GM18861 (cell line): ENCODE data around the gene PABPN1.
"Not testable (repeated sequence)": the region's sequence is repeated elsewhere in the genome, so short reads cannot be mapped to it uniquely, and the experiment has no call there.

Source experiments
- ATAC-seq: cut with Tn5 transposase; IDR thresholded peaks from one replicate; pipeline ENCODE4 v1.9.1; 2021; ENCODE audit not compliant: unreplicated experiment

PABPN1 gene

DNA sequence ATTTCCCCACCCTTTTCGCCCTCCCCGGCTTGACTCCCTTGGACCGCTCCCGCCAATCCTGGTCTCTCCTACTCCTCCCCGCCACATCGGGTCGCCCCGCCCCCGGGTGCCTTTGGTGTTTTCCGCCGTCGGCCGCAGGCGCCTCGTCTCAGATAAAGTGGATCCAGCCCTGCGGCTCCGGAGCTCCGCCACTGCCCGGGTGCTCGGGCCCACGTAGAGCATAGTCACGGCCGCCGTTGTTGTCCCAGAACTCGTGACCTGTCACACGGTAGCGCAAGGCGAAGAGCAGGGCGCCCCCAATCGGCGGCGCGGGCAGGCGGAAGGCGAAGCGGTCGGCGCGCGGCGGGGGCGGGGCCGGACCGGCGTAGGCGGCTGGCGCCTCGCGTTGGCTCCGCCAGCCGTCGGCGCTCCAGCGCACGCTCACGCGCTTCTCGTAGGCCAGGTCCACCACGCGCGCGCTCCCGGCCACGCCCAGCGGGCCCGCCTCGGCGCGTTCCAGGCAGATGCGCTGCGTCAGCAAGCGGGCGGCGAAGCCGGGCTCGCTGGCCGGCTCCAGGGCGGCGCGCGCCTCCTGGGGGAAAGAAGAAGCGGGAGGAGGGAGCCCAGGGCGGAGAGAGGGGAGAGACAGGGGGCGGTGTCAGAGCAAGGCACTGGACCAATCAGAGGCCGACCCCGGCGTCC lies 19.8 kb upstream of the PABPN1 start:
- ATAC-seq = peak; percentile 70

DNA sequence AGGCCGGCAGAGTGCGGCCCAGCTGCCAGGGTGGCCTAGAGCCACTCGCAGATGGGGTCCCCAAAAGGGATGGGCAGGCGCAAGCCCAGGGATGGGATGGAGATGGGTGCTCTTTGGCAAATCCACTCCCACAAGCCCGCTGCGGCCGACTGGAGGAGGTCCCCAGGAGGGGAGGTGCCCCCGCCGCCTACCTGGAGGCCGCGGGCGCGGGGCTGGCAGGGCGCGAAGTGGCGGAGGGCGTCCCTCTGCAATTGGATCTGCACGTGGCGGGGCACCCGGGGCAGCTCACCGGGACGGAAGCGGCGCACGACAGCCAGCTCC lies 19.3 kb upstream of the PABPN1 start:
- peak; percentile 5 for ATAC-seq

DNA sequence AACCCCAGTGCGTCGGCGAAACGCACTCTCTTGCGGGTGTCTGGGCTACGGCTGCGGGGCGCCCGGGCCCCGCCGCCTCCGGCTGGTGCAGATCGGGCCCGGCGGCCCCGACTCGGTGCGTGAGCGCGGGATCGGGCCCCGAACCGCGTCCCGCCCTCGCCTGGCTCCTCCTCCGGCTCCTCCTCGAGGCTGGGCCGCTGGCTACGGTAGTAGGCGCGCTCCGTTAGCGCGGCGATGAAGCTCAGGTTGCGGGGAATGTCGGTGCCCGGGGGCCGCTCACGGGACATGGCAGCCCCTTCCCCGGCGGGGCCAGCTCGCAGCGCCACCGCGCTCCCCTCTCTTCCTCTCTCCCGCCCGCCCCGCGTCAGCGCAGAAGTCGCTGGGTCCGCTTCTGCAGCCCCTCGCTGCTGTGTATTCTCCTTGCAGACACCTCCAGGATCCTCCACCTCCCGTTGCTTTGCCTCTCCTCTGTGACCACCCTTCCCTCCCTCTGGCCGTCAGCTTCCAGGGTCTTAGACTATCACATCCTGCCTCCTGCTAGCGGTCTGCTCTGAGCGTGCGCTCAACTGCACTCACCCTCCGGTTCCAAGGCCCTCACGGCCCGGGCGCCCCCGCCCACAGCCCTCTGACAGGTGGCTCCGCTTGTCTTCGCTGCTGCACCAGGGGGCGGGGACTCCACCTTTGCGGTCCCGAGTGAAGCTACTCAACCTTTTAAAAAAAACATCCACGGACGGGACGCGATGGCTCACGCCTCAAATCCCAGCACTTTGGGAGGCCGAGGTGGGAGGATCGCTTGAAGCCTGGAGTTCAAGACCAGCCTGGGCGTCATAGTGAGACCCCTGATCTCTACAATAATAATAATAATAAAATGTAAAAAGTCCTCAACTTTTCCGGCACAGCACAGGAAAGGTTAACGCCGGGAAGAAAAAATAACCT lies 18.7 kb upstream of the PABPN1 start, which contains the start of gene PPP1R3E:
Gene PPP1R3E (minus strand): TSS at position 570 of the 936 bp plus-strand sequence. CDS start 283 bp downstream, at position 287.
- ATAC-seq = peak; percentile 23

DNA sequence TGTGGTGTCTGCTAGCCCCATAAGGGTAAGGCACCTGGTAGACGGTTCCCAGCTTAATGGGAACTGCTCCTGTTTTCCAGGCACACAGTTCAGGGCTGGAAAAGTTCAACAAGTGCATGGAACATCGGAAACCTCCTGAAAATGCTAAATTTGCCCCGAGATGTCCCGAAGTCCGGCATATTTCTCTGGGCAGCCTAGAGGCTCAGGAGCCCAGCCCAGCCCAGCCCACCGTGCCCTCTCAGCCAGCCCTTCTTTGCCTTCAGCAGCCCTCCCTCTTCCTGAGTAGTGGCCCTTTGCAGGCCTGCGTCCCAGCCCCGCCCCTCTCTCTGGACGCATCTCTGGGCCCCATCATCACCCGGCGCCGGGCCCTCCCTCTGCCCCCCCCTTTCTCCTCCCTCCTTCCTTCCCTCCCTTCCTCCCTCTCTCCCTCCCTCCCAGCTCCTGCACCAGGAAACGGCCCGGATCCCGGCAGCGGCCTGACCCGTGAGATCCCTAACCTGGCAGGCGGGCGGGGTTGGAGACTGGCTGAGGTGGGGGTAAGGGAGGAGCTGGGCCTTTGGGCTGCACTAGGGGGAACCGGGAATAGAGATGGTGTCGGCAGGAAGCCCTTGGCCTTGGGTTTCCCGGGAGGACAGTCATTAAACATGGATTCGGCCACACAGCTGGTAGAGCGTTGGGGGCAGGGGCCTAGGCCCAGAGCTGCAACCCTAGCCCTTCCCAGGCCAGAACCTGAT lies 14.7 kb upstream of the PABPN1 start, which contains the start of gene BCL2L2:
Gene BCL2L2 (plus strand): TSS at position 422 of the 734 bp plus-strand sequence. CDS start 935 bp downstream, outside the sequence.
- ATAC-seq = no peak

DNA sequence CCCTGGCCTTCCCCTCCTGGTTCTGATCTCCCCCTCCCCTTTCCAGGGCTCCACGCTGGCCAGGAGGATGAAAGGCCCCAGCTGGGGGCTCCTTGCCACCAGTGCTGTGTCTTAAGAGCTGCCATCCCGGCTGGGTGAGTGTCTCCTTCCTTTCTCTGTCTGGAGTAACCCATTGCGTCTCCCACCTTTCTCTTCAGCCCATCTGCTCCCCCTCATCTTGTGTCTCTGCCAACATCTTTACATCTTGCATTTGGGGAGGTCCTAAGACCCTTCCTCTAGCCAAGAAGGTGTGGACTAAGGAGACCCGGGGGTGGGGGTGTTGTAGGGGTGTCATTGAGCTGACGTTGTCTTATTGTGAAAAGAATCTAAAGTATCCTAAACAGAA lies 14.1 kb upstream of the PABPN1 start:
- no peak for ATAC-seq

DNA sequence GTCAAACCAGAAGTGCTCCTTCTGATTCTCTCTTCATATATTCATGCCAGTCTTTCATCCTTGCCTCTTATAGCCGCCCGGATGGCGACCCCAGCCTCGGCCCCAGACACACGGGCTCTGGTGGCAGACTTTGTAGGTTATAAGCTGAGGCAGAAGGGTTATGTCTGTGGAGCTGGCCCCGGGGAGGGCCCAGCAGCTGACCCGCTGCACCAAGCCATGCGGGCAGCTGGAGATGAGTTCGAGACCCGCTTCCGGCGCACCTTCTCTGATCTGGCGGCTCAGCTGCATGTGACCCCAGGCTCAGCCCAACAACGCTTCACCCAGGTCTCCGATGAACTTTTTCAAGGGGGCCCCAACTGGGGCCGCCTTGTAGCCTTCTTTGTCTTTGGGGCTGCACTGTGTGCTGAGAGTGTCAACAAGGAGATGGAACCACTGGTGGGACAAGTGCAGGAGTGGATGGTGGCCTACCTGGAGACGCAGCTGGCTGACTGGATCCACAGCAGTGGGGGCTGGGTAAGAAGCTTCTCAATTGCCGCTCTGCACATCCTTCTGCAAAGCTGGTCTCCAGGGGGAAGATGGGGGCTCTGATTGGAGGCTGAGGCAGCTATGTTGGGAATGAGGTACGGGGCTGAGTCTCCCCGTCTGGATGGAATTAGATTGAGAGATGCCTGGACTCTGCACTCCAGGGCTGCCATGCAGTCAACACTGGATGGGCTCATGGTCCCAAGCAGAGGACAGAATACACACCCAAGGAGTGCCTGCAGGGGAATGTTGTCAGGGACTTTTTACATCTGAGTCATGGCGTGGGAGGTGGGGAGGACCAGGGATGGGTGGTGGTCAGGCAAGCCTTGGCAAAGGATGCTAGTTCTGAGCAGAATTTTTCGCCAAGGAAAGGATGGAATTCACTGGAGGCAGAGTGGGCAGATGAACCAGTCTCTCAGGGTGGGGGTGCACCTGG lies 13.3 kb upstream of the PABPN1 start:
- ATAC-seq = no peak

DNA sequence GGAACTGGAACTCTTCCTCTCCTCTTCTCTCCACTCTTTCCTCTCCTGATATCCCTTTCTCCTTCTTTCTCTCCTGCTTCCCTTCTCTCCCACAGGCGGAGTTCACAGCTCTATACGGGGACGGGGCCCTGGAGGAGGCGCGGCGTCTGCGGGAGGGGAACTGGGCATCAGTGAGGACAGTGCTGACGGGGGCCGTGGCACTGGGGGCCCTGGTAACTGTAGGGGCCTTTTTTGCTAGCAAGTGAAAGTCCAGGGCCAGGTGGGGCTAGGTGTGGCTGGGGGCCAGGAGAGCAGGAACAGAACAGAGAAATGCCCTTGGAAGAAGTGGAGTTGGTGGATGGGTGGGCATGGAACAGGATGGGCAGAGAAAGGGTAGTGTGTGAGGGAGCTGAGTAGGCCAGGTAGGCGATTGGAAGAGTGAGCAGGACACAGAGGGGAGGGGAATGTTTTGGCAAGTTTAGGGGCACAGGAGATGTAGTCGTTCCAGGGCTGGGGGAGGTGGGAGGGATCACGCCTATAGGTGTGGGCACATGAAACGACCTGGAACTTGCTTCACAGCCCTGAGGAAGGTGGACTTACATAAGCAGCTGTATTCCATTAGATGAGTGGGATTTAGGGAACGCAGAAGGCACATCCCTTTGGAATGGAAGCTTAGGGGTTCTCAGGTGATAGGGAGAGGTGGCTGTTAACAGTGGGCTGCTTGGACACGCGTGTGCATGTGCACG lies 12.4 kb upstream of the PABPN1 start:
- ATAC-seq = no peak

DNA sequence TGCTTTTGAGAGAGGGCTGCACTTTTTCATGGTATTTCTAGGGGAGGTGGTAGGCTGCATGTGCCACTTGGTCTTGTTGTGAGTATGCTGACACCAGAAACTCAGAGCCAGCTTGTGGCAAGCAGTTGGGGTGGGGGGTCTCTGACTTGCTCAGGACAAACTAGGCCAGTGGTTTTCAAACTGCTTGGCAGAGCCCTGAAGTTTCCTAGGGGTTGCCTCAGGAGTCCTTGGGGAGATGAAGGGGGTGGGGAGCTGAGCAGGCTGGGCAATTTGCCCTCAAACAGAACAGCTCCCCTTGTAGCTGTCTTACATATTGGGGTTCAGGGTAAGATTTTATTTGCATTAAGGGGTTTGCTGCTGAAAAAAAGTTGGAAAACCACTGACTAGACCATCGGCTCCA lies 10.7 kb upstream of the PABPN1 start:
- no peak for ATAC-seq

DNA sequence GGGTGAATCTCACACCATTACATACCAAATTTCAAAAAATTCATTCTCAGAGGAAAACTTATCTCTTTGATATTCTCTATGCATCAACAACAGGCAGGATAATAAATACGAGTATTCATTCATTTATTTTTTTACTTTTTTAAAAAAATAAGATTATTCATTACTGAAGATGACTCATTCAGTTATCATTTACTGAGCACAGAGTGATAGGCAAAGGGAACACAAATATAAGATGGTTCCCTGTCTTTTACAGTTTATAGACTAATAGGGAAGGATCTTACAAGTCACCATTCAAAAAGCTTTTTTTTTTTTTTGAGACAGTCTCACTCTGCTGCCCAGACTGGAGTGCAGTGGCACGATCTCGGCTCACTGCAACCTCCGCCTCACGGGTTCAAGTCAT lies 5.0 kb upstream of the PABPN1 start:
- ATAC-seq = no peak

DNA sequence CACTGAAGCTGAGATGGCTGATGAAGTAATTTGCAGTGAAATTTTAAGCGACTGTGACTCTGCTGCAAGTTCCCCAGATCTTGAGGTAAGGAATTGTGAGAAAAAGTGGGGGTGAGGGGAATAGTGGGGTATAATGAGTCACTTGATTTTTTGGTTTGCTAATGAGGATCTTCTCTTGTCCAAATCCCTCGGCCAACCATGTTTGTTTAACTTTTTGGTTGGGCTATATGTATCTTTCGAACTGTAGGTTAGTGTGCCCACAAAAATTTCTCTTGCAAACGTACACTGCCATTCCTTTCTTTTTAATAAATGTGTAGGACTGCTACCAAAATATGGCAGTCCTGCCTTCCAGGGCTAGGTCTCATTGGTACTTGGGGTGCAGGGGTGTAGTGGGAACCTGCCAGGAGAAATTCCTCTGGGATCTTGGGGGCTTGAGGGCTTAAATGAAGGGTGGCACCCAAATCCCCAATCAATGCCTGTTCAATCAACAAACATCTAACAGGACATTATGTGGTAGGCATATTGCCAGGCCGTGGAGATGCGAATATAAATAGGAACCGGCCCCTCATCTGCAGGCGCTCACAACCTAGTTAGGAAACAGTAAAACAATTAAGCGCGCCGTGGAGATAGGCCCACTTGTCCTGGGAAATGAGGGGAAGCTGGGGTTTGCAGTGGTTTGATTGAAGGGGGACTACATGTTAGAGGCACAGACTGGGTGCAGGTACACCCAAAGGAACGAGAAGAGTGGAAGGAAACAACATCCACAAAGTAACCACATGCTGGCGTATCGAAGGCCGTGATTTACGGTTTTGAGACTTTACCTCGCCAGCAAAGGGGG lies 1.3 kb upstream of the PABPN1 start:
- ATAC-seq = no peak

DNA sequence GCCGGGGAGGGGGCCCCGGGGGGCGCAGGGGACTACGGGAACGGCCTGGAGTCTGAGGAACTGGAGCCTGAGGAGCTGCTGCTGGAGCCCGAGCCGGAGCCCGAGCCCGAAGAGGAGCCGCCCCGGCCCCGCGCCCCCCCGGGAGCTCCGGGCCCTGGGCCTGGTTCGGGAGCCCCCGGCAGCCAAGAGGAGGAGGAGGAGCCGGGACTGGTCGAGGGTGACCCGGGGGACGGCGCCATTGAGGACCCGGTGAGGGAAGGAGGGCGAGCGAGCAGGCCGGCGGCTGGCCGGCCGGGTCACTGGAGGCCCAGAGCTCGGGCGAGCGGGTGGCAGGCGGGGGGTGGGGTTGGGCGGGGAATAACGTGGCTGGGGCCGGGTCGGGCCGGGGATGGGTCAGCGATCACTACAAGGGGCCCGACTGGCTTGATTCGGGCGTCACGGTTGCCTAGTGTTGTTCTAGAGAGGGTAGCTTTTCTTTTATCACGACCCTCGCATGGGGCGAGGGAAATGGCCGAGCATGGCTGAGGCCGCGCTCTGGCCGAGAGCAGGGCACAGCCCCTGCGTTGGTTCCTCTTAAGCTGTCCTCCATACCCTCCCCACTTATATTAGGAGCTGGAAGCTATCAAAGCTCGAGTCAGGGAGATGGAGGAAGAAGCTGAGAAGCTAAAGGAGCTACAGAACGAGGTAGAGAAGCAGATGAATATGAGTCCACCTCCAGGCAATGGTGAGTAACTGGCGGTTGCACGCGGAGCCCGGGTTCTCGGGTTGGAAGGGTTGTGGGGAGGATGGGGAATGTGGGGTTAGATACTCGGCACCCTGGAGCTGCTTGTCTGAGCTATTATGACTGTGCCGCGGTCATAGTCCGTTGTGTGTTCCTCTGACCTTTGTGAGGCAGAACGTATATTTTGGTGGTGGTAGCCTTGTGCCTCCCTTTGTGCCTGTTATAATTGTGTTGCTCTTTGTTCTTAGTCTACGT lies 603 bp downstream of the PABPN1 start:
- no peak for ATAC-seq

DNA sequence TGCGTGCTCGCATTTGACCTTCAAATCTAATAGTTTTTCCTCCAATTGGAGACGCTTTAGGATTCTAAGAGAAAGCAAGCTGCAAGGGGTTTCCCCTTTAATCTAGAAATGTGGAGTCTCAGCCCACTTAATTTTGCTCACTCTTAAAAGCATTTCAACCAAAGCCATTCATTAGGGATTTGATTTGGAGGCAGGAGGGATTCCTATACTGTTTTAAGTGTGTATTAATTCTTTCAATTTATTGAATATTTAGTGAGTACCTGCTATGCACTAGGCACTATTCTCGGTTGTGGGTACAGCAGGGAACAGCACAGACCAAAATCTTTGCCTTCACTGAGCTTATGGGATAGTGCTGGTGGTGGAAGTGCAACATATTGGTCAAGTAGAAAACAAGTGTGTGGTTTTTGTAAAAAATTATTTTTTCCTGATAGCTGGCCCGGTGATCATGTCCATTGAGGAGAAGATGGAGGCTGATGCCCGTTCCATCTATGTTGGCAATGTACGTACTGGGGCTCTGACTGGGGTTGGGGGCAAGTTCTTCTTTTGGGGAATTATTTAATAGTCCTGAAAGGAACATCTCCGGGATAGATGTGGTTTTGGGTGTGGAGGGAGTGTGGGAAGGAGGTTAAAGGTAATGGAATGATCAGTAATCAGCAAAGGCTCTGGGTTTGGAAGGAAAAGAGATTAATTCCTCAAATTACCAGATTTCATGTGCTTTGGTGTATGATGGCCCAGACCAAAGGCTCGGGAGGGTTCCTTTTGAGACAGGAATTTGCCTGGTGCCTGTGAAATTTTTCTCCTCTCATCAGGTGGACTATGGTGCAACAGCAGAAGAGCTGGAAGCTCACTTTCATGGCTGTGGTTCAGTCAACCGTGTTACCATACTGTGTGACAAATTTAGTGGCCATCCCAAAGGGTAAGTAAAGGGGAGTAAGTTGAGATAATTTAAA lies 1.6 kb downstream of the PABPN1 start:
- ATAC-seq = no peak

DNA sequence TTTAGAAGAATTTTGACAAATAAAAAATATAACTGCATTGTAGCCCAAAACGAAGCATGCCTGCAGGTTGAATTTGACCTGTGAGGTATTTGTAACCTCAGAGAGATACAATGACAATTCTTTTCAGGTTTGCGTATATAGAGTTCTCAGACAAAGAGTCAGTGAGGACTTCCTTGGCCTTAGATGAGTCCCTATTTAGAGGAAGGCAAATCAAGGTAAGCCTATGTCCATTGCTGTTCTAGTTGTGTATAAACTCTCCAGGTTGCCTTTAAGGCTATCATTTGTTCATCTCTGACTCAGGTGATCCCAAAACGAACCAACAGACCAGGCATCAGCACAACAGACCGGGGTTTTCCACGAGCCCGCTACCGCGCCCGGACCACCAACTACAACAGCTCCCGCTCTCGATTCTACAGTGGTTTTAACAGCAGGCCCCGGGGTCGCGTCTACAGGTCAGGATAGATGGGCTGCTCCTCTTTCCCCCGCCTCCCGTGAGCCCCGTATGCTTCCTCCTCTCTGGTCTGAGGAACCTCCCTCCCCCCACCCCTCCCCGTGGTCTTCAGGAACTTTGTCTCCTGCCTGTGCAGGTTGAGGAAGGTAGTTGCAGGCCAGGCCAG lies 2.7 kb downstream of the PABPN1 start:
- no peak for ATAC-seq

DNA sequence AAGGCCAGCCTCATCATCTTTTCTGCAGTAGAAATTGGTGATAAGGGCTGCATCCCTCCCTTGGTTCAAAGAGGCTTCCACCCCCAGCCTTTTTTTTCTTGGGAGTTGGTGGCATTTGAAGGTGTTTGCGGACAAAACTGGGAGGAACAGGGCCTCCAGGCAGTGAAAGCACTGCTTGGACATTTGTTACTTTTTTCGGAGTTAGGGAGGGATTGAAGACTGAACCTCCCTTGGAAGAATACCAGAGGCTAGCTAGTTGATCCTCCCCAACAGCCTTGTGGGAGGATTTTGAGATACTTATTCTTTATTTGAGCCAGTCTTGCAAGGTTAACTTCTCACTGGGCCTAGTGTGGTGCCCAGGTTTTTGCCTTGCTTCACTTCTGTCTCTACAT lies 3.2 kb downstream of the PABPN1 start:
- no peak for ATAC-seq

DNA sequence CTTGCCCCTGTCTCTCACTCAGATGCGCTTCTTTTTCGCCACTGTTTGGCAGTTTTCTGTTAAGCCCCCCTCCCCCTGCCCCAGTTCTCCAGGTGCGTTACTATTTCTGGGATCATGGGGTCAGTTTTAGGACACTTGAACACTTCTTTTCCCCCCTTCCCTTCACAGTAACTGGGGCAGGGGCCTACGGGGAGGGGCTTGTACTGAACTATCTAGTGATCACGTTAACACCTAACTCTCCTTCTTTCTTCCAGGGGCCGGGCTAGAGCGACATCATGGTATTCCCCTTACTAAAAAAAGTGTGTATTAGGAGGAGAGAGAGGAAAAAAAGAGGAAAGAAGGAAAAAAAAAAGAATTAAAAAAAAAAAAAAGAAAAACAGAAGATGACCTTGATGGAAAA lies 3.7 kb downstream of the PABPN1 start:
- no peak for ATAC-seq

DNA sequence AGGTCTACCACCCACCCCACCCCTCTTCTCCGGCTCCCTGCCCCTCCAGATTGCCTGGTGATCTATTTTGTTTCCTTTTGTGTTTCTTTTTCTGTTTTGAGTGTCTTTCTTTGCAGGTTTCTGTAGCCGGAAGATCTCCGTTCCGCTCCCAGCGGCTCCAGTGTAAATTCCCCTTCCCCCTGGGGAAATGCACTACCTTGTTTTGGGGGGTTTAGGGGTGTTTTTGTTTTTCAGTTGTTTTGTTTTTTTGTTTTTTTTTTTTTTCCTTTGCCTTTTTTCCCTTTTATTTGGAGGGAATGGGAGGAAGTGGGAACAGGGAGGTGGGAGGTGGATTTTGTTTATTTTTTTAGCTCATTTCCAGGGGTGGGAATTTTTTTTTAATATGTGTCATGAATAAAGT lies 4.5 kb downstream of the PABPN1 start:
- not testable (repeated sequence) for ATAC-seq
